COR-L47 (cell line): ENCODE data around the gene NAMPT.
"Not testable (repeated sequence)": the region's sequence is repeated elsewhere in the genome, so short reads cannot be mapped to it uniquely, and the experiment has no call there.

Source experiments
- DNase-seq: peaks from one replicate; lab custom pipeline; 2025; lab: John Stamatoyannopoulos, UW

NAMPT gene

GRCh38 chr7:106304568-106304967 is 19.8 kb upstream of the NAMPT start:
- no peak for DNase-seq

GRCh38 chr7:106298631-106299030 is 13.8 kb upstream of the NAMPT start:
- DNase-seq: not testable (repeated sequence)

- DNase-seq: not testable (repeated sequence)
Measured at GRCh38 chr7:106298155-106298554, 13.4 kb upstream of the NAMPT start.

- DNase-seq: no peak
Measured at GRCh38 chr7:106294334-106294733, 9.6 kb upstream of the NAMPT start.

- no peak for DNase-seq
Measured at GRCh38 chr7:106291247-106291646, 6.5 kb upstream of the NAMPT start.

- DNase-seq: no peak
Measured at GRCh38 chr7:106290319-106290718, 5.5 kb upstream of the NAMPT start.

- no peak for DNase-seq
Measured at GRCh38 chr7:106289848-106290247, 5.1 kb upstream of the NAMPT start.

- no peak for DNase-seq
Measured at GRCh38 chr7:106288263-106288662, 3.5 kb upstream of the NAMPT start.

- no peak for DNase-seq
Measured at GRCh38 chr7:106287786-106288185, 3.0 kb upstream of the NAMPT start.

GRCh38 chr7:106285855-106286492 is 1.2 kb upstream of the NAMPT start:
- no peak for DNase-seq

- DNase-seq: peak; percentile 98
Measured at GRCh38 chr7:106285051-106285854, 470 bp upstream of the NAMPT start.

GRCh38 chr7:106283831-106284713 is 711 bp downstream of the NAMPT start:
- DNase-seq: peak; percentile 59

- no peak for DNase-seq
Measured at GRCh38 chr7:106283501-106283830, 1.3 kb downstream of the NAMPT start.

GRCh38 chr7:106282852-106283251 is 1.9 kb downstream of the NAMPT start:
- DNase-seq: no peak

- DNase-seq: no peak
Measured at GRCh38 chr7:106282390-106282789, 2.4 kb downstream of the NAMPT start.

GRCh38 chr7:106281585-106282318 is 3.0 kb downstream of the NAMPT start:
- DNase-seq: no peak

- no peak for DNase-seq
Measured at GRCh38 chr7:106281127-106281526, 3.7 kb downstream of the NAMPT start.

GRCh38 chr7:106279425-106280197 is 5.2 kb downstream of the NAMPT start:
- no peak for DNase-seq

GRCh38 chr7:106278695-106279094 is 6.1 kb downstream of the NAMPT start:
- no peak for DNase-seq

GRCh38 chr7:106277976-106278375 is 6.8 kb downstream of the NAMPT start:
- no peak for DNase-seq

- no peak for DNase-seq
Measured at GRCh38 chr7:106276513-106276912, 8.3 kb downstream of the NAMPT start.
